GM18909 (cell line): Measurements from ENCODE around the gene LONRF3.
"Not testable (repeated sequence)": the region's sequence is repeated elsewhere in the genome, so short reads cannot be mapped to it uniquely, and the experiment has no call there.

ENCODE experiments used
- ATAC-seq: cut with Tn5 transposase; IDR thresholded peaks from one replicate; pipeline ENCODE4 v1.9.1; 2021; ENCODE audit warnings: mild to moderate bottlenecking; ENCODE audit not compliant: unreplicated experiment, poor library complexity

Gene LONRF3

GRCh38 chrX:119029656-119030055 lies 55.2 kb downstream of the LONRF3 start:
- not testable (repeated sequence) for ATAC-seq

- ATAC-seq = no peak
Observed at GRCh38 chrX:119030990-119031389, 56.6 kb downstream of the LONRF3 start.

- ATAC-seq = no peak
Observed at GRCh38 chrX:119036107-119037029, 62.0 kb downstream of the LONRF3 start.

GRCh38 chrX:119040432-119040831 lies 66.0 kb downstream of the LONRF3 start:
- no peak for ATAC-seq

GRCh38 chrX:119041175-119041574 lies 66.8 kb downstream of the LONRF3 start:
- ATAC-seq = no peak

- no peak for ATAC-seq
Observed at GRCh38 chrX:119042040-119042439, 67.6 kb downstream of the LONRF3 start.

GRCh38 chrX:119042996-119043395 lies 68.6 kb downstream of the LONRF3 start:
- ATAC-seq = no peak

GRCh38 chrX:119045884-119046283 lies 71.5 kb downstream of the LONRF3 start:
- ATAC-seq = no peak

- ATAC-seq = no peak
Observed at GRCh38 chrX:119055687-119056086, 81.3 kb downstream of the LONRF3 start.

- ATAC-seq = no peak
Observed at GRCh38 chrX:119062750-119063374, 88.4 kb downstream of the LONRF3 start.

GRCh38 chrX:119063428-119063827 lies 89.0 kb downstream of the LONRF3 start:
- ATAC-seq = no peak

- ATAC-seq = peak; percentile 56
Observed at GRCh38 chrX:119067023-119067739, 92.8 kb downstream of the LONRF3 start.
